ENCODE measurements around the gene DEGS2.
"Not testable (repeated sequence)": the region's sequence is repeated elsewhere in the genome, so short reads cannot be mapped to it uniquely, and the experiment has no call there.

DEGS2 gene

DNA sequence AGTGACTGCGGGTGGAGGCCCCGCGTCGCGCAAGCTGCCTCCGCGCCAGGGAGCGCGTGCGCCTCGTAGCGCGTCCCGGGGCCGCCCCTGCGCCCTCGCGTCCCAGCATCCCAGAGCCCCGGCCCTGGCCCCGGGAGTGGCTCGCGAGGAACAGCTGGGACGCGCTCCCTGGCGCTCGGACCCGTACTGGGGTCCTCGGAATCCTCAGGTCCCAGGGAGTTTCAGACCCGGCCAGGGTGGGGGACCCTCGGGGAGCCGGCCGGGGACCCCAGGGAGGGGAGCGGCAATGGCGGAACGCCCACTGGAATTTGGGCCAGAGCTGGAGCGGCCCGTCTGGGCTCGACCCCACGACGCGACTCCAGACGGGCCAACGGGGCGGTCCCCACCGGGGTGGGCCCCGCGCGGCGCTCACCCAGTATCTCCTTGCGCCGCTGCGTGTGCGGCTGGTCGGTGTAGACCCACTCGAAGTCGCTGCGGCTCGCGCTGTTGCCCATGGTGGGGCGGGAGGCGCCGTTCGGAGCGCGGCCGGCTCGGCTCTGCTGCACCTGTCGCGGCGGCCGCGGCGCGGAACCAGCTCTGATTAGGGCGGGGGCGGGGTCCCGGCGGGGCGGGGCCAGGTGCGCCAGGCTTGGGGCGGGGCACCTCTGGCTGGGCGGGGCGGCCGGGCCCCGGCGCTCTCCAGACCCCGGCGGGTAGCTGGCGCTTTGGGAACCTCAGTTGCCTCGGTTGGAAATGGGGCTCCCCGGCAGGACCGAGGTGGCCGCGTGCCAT is at the start of gene DEGS2:
Gene DEGS2 (minus strand): TSS at position 552 of the 771 bp plus-strand sequence. CDS start 58 bp downstream, at position 494.
- DNase-seq (ENCODE audit: low read depth in 2 of 2), result peak; percentile 14 to 34

DNA sequence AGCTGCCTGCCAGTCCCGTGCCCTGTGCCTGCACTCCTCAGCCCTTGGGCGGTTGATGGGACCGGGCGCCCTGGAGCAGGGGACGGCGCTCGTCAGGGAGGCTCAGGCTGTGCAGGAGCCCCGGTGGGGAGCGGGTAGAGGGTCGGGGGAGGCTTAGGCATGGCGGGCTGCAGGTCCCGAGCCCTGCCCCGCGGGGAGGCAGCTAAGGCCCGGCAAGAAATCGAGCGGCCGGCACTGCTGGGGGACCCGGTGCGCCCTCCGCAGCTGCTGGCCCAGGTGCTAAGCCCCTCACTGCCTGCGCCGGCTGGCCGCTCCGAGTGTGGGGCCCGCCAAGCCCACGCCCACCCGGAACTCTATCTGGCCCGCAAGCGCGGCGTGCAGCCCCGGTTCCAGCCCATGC is 48.7 kb upstream of the DEGS2 start:
- not testable (repeated sequence) for DNase-seq (ENCODE audit: low read depth in 2 of 2)

DNA sequence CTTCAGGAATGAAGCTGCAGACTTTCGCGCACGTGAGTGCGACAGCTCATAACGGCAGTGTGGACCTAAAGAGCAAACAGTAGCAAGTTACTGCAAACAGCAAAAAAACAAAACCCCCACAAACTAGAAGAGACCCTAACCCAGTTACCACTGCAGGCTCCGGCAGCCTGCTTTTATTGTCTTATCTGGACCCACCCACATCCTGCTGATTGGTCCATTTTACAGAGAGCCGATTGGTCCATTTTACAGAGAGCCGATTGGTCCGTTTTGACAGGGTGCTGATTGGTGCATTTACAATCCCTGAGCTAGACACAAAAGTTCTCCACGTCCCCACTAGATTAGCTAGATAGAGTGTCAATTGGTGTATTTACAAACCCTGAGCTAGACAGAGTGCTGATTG is 48.1 kb upstream of the DEGS2 start:
- not testable (repeated sequence) for DNase-seq (ENCODE audit: low read depth in 2 of 2)

DNA sequence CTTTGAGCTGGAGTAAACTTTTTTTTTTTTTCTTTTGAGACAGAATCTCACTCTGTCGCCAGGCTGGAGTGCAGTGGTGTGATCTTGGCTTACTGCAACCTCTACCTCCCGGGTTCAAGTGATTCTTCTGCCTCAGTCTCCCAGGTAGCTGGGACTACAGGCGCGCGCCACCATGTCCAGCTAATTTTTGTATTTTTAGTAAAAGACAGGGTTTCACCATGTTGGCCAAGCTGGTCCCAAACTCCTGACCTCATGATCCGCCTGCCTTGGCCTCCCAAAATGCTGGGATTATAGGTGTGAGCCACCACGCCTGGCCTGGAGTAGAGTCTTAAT is 45.4 kb upstream of the DEGS2 start:
- not testable (repeated sequence) for DNase-seq (ENCODE audit: low read depth in 2 of 2)

DNA sequence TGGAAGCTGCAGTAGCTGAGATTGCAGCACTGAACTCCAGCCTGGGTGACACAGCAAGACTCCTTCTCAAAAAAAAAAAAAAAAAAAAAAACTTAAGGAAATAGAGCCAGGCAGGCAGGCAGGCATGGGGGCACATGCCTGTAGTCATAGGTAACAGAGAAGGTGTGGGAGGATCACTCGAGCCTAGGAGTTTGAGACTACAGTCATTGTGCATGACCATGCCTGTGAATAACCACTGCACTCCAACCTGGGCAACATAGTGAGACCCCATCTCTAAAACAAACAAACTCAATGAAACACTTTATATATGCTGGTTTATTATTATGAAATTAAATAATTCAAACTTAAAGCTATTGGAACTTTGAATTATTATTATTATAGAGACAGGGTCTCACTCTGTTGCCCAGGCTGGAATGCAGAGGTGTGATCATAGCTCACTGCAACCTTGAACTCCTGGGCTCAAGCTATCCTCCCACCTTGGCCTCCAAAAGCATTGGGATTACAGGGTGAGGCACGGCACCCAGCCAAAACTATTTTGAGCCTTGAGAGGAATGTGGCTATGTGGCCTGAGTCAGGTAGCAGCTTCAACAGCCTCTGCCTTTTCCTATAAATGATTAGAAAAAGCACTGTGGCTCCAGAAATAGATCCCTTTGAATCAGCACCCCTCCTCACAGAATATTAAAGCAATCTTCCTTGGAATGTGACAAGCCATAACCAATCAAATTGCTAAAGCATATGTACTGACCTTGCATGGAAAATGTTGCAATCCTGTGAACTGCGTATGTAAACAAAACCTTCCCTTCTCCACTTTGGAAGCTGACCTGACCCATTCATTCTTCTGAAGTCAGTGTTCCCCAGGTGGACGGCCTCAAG is 44.8 kb upstream of the DEGS2 start:
- DNase-seq (ENCODE audit: low read depth in 2 of 2), result no peak

DNA sequence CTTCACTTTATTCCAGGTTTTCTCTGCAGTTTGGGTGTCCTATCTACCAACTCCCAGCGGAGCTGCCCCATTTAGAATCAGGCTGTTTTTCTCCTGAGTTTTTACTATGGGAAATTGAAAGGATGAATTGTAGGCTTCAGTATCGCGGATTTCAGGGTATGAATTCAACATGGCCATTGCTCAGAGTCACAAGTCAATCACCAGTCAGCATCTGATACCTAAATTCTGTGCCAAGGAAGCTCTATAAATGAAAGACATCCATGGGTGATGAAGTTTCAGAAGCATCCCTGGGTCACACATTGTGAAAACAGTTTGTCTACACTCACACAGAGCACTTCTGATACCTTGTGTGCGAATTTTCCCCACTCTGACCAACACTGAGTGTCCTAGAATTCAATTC is 43.7 kb upstream of the DEGS2 start:
- DNase-seq (ENCODE audit: low read depth in 2 of 2), result no peak

DNA sequence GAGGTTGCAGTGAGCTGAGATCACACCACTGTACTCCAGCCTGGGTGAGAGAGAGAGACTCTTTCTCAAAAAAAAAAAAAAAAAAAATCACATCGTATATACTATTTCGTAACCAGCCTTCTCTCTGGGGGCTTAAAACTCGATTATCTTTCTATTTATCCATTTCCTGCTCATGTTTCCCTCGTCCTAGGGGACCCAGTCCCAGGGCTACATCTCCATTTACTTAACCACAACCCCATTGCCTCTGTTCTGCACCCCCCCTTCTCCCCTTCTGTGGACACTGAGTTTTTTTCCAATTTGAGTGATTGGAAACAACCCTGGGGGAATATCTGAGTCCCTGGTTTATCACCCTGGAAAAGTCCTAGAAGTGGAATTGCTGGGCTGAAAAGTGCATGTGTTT is 43.3 kb upstream of the DEGS2 start:
- no peak for DNase-seq (ENCODE audit: low read depth in 2 of 2)

DNA sequence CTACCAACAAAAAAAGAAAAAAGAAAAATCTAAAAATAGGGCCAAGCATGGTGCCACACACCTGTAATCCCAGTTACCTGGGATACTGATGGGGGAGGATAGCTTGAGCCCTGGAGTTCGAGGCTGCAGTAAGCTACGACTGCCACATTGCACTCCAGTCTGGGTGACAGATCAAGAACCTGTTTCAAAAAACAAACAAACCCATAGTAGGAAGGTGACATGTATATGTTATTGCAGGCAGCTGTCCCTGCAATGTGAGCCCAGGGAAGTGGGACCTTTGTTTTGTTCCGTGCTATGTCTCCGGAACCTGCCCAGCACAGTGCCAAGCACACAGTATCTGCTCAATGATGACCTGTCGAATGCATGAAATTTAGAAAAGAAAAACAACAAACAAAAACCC is 42.3 kb upstream of the DEGS2 start:
- no peak for DNase-seq (ENCODE audit: low read depth in 2 of 2)

DNA sequence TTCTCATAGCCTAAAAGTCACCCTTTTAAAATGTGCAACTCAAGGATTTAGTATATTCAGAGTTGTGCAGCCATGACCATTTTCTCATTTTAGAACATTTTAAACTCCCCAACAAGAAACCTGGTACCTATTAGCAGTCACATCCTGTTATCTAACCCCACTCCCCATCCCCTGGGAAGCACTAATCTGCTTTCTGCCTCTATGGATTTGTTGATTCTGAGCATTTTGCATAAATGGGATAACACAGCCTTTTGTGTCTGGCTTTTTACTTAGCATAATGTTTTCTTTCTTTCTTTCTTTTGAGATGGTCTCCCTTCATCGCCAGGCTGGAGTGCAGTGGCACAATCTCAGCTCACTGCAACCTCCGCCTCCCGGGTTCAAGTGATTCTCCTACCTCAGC is 40.9 kb upstream of the DEGS2 start:
- DNase-seq (ENCODE audit: low read depth in 2 of 2), result no peak

DNA sequence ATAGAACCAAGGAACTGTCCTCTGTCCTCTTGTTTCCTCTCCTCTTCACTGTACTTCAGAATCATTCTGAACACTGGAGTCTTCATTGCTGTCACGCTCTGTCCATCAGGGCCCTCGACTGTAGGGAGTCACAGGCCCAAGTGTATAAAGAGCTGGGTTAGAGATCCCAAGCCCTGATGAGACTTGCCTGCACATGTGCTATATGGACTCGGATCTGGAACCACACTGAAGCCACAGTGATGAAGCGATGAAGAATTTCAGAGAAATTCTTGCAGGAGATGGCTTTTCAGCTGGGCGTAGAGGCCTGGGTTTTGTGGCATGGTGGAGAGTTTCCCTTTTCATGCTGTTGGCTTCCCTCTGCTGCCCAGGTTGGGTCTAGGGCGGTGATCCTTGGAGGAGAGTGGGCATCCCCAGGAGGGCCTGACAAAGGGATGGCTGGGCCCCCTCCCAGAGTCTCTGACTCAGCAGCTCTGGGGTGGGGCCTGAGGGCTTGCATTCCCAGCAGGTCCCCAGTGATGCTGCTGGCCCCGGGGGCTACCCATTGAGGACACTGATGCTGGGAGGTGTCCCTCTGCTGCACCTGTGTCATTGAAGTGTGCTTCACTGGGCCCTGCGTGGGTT is 39.9 kb upstream of the DEGS2 start:
- DNase-seq (ENCODE audit: low read depth in 2 of 2), result no peak

DNA sequence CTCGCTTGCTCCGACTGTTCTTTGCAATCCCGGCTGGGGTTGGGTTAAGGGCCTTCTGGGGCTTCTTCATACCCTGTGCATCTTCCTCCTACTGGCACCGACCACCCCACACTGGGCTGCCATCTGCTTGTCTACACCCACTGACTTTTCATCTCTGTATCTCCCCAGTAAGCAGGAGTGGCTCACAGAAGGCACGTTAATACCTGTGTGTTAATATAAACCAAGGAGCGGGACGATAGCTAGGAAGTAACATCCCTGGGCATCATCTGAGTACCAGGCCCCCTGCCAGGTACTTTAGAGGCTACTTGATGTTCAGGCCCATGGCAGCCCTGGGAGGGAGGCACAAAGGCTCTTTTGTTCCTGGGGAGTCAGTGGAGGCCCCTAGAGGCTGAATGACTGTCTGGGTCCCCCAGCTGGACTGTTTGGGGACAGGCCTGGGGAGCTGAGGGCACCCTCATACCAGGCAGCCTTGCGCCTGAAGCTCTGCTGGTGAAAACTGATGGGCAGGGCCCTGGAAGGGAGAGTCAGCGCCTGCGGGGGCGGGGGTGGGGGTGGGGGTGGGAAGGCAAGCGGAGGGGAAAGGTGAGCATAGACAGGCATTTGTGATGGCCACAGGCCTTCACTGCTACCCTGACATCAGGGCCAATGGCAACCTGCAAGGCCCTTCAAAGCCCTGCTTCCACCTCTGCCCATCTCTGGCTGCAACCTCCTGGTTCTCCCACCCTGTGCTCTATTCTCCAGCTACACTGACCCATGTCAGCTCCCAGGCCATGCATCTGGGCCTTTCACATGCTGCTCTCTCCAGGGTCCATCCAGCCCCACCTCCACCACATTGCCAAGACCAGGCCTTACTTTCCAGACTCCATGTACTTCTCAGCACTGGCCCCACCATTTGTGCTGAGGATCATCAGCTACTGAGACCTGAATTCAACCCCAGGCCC is 34.2 kb upstream of the DEGS2 start:
- no peak for DNase-seq (ENCODE audit: low read depth in 2 of 2)

DNA sequence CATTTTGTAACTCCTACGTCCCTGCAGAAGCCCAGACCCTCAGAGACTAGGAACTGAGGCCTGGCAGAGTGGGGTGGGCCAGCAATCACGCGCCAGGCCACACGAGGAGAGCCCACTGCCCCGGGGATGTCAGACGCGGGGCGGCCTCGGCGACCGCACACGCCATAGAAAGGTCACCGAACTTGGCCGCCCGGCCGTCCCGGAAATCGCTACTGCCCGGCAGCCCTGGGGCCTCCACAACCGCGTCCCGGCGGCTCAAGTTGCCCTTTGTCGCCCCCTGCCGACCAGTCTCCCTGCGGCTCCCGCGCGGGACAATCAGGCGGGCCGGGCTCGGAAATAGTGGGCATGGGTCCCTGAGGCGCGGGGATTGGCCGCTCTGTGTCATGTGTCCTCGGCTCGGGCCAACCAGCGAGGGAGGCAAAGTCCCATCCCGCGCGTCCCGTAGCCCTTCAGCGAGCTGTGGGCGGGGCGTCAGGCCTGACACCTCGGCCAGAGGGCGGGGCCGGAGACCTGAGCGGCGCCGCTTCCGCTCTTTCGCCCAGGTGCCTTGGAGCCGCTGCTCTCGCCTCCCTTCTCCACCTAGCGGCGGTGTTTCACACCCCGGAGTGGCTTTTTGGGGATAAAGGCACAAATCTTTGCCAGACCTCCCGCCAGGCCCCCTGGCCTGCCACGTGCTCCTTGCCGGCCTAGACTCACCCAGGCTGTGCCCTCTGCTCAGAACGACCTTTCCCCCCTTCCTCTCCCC is 33.4 kb upstream of the DEGS2 start:
- DNase-seq (ENCODE audit: low read depth in 2 of 2), result peak; percentile 98 to 100

DNA sequence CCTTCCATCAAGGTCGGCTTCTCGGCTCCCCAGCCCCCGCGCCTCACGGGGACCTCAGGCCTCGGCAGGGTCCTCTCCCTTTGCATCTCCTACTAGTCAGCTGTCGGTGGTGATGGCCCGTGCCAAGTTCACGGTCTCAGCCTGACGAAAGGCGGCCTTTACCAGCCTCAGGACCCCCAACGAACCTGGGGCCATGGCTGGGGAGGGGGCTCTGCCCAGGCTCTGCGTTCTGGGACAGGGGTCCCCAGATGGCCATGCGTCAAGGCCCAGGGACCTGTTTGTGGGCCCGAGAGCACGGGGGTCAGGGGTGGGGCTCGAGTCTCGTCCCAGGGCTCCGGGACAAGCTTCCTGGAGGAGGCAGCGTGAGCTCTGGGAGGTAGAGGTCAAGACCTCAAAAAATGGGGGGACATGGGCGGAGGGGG is 32.8 kb upstream of the DEGS2 start:
- DNase-seq (ENCODE audit: low read depth in 2 of 2), result no peak

DNA sequence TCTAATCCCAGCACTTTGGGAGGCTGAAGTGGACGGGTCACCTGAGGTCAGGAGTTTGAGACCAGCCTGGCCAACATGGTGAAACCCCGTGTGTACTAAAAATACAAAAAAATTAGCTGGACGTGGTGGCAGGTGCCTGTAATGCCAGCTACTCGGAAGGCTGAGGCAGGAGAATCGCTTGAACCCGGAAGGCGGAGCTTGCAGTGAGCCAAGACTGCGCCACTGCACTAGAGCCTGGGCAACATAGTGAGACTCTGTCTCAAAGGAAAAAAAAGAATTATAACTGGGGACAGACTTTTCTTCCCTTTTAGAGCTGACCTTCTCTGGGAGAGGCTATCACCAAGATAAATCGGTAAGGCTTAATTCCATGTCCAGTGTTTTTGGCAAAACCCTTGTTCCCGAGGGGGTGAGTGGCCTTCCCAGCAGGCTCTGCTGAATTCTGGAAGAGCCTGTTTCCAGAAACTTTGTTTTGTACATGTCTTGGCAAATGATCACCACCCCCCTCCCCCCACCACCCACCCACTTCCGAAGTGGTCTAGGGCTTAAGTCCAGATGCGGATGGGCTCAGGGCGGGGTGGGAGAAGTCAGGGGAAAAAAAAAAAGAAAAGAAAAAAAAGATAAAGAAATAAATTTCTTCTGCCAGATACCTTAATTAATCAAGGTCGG is 32.3 kb upstream of the DEGS2 start:
- no peak for DNase-seq (ENCODE audit: low read depth in 2 of 2)

DNA sequence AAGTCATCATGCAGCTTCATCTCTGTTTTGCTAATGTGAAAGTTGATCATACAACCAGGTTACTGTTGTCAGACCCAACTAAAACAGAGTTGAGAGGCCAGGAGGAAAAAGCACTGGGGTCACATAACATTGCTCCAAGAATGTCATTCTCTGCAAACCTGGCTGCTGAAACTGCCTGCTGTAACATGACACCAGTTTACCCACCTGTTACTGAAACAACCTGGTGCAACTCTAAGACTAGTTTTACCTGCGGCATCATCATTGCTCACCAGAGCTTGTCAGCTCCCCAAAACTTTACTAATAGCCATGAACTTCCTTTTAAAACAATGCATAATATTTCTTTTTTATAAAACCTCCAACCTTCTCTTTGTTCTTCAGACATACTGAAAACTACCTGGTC is 30.7 kb upstream of the DEGS2 start:
- no peak for DNase-seq (ENCODE audit: low read depth in 2 of 2)

DNA sequence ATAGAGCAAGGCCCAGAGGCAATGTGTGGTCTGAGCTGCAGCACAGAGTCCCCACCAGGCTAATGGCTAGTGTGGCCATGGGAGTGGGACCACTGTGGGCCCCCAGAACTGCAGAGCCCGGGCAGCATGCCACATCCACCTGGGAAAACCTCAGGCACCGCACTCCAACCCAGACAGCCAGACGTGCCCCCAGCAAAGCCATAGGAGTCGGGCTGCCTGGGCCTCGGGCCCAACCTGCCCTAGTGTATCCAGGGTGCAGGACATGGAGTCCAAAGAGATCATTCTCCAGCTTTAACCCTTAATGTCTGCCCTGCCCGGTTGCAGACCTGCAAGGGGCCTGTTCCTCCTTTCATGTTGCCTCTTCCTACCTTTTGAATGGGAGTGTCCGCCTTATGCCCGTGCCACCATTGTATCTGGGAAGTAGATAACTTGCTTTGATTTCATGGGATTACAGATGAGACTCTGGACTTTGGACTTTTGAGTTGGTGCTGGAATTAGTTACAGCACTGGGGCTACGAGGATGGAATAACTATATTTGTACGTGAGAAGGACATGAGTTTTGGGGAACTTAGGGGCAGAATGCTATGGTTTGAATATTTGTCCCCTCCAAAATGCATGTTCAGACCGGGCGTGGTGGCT is 29.1 kb upstream of the DEGS2 start:
- DNase-seq (ENCODE audit: low read depth in 2 of 2), result no peak

DNA sequence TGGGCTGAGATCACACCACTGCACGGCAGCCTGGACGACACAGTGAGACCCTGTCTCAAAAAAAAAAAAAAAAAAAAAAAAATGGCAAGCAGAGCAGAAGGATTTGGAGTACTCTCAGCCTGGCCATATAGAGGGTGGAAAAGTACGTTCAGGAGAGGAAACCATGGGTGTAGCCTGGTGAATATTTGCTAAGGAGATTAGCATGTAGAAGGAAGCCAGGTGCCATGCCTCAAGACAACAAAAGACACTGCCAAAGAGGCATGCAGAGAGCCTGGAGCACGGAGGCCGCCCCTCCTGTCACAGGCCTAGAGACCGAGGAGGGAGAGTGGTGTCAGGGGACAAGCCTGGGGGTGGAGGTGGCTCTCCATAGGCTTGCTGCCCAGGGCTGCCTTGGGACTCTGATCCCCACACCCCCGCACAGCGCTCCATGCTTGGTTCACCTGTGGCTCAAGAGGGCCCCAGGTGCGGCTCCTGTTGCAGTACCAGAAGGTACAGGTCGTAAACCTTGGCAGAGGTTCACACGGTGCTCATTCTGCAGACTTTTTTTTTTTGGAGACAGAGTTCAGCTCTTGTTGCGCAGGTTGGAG is 27.9 kb upstream of the DEGS2 start:
- DNase-seq (ENCODE audit: low read depth in 2 of 2), result no peak

DNA sequence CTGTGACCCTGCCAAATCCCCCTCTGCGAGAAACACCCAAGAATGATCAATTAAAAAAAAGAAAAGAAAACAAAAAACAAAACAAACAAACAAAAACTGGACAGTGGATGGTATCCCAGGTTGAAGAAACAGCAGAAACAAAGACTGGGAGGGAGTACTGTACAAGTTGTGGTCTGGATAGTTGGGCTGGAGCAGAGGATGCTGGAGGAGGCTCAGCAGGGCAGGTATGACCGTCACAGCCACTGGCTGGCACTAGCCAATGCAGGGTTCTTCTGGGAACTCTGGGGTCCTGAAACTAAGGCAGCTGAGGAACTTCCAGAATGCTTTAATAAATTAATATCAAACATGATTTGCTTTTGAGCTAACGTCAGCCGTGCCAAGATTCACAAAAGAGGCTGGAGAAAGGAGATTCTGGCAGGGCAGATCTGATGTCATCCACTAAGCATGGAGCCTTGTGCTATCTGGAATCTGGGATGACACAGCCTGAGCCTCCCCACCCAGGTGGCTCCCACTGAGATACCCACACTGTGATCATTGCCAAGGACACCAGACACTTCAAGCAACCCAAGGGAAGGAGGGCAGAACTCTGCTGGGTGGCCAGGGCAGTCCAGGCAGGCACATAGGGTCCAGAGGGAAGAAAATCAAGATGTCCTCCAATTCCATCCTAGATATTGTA is 22.6 kb upstream of the DEGS2 start:
- DNase-seq (ENCODE audit: low read depth in 2 of 2), result not testable (repeated sequence)

DNA sequence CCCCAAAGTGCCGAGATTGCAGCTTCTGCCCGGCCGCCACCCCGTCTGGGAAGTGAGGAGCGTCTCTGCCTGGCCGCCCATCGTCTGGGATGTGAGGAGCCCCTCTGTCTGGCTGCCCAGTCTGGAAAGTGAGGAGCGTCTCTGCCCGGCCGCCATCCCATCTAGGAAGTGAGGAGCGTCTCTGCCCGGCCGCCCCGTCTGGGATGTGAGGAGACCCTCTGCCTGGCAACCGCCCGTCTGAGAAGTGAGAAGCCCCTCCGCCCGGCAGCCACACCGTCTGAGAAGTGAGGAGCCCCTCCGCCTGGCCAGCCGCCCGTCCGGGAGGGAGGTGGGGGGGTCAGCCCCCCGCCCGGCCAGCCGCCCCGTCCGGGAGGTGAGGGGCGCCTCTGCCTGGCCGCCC is 21.2 kb upstream of the DEGS2 start:
- not testable (repeated sequence) for DNase-seq (ENCODE audit: low read depth in 2 of 2)

All from stimulated activated CD8-positive, alpha-beta memory T cell treated with anti-CD3 and anti-CD28 coated beads, Interleukin-2, amount 100 ng/mL, for 1 hour (primary cell).